Ishikawa (cell line): ENCODE data around the gene RIPK4.

Source experiments
- CEBPB ChIP-seq: IDR thresholded peaks from 2 replicates; pipeline ENCODE4 v1.6.1; 2012
- CREB1 ChIP-seq: IDR thresholded peaks from 2 replicates; pipeline ENCODE4 v1.6.1; 2012; ENCODE audit warnings: low read depth
- EP300 ChIP-seq: IDR thresholded peaks from 2 replicates; pipeline ENCODE4 v1.6.1; 2012; ENCODE audit warnings: borderline replicate concordance
- FOXM1 ChIP-seq: IDR thresholded peaks from 2 replicates; pipeline ENCODE4 v1.6.1; 2012; ENCODE audit warnings: low read depth, borderline replicate concordance
- NFIC ChIP-seq: IDR thresholded peaks from 2 replicates; pipeline ENCODE4 v1.6.1; 2012
- RAD21 ChIP-seq: IDR thresholded peaks from 2 replicates; pipeline ENCODE4 v1.6.1; 2012; ENCODE audit warnings: low read depth
- TAF1 ChIP-seq: IDR thresholded peaks from 2 replicates; pipeline ENCODE4 v1.6.1; 2012; ENCODE audit warnings: low read depth, mild to moderate bottlenecking
- TCF12 ChIP-seq: IDR thresholded peaks from 2 replicates; pipeline ENCODE4 v1.6.1; 2012; ENCODE audit warnings: low read depth
- TEAD4 ChIP-seq: IDR thresholded peaks from 2 replicates; pipeline ENCODE4 v1.6.1; 2012
- YY1 ChIP-seq: IDR thresholded peaks from 2 replicates; pipeline ENCODE4 v1.6.1; 2012; ENCODE audit warnings: low read depth
- TF ChIP-seq, protein P1 (sequence below): IDR thresholded peaks from 2 replicates; pipeline ENCODE4 v1.6.1; 2012
- TF ChIP-seq, protein P2 (sequence below): IDR thresholded peaks from 2 replicates; pipeline ENCODE4 v1.6.1; 2012
- TF ChIP-seq, protein P3 (sequence below): IDR thresholded peaks from 2 replicates; pipeline ENCODE4 v1.6.1; 2012; ENCODE audit warnings: low read depth, mild to moderate bottlenecking

DNA sequence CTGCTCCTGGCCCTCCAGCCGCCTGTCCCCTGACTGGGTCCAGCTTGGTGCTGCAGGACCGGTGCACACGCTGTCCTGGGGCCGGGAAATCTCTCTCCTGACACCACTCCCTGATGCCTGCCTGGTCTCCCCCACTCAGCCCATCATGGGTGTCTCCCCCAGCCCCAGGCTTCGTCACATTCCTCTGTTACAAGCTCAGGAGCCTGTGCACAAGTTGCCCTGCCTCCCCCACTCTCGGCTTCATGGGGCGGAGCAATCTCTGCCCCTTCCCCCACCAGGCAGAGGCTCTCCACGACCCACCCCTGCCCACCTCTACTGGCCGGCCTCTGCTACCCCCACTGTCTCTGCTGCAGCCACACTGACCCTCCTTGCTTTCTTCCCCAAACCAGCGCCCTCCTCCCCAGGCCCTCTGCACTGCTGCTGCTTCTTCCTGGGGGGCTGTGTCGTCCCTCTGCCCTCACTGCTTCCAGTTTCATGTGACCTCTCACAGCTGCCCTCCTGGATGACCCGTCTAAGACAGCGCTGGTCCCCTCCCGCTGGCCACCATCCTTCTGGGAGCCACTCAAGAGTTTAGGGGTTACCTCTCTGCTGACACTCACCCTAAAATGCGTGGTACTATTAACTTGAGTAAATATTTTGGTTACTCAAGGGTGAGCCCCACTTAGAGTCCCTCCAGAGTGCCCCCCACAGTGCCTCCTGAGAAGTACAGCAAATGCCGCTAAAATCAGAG is 5.7 kb upstream of the RIPK4 start:
- TF ChIP-seq, protein P1, sequence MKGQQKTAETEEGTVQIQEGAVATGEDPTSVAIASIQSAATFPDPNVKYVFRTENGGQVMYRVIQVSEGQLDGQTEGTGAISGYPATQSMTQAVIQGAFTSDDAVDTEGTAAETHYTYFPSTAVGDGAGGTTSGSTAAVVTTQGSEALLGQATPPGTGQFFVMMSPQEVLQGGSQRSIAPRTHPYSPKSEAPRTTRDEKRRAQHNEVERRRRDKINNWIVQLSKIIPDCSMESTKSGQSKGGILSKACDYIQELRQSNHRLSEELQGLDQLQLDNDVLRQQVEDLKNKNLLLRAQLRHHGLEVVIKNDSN, result no peak
- TF ChIP-seq, protein P2, sequence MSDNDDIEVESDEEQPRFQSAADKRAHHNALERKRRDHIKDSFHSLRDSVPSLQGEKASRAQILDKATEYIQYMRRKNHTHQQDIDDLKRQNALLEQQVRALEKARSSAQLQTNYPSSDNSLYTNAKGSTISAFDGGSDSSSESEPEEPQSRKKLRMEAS, result no peak
- TF ChIP-seq TCF12 (no peak), EP300 (no peak), TEAD4 (no peak), NFIC (no peak), YY1 (no peak), CEBPB (no peak), TAF1 (no peak), RAD21 (no peak), FOXM1 (no peak), CREB1 (no peak)
- TF ChIP-seq, protein P3, sequence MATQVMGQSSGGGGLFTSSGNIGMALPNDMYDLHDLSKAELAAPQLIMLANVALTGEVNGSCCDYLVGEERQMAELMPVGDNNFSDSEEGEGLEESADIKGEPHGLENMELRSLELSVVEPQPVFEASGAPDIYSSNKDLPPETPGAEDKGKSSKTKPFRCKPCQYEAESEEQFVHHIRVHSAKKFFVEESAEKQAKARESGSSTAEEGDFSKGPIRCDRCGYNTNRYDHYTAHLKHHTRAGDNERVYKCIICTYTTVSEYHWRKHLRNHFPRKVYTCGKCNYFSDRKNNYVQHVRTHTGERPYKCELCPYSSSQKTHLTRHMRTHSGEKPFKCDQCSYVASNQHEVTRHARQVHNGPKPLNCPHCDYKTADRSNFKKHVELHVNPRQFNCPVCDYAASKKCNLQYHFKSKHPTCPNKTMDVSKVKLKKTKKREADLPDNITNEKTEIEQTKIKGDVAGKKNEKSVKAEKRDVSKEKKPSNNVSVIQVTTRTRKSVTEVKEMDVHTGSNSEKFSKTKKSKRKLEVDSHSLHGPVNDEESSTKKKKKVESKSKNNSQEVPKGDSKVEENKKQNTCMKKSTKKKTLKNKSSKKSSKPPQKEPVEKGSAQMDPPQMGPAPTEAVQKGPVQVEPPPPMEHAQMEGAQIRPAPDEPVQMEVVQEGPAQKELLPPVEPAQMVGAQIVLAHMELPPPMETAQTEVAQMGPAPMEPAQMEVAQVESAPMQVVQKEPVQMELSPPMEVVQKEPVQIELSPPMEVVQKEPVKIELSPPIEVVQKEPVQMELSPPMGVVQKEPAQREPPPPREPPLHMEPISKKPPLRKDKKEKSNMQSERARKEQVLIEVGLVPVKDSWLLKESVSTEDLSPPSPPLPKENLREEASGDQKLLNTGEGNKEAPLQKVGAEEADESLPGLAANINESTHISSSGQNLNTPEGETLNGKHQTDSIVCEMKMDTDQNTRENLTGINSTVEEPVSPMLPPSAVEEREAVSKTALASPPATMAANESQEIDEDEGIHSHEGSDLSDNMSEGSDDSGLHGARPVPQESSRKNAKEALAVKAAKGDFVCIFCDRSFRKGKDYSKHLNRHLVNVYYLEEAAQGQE, result no peak
